ENCODE data around the gene SCYGR3. TPM values are rescaled to one million over a fixed set of nuclear protein-coding genes. Genes with fewer than 3 reads are reported as not detected.

The SCYGR3 gene, protein sequence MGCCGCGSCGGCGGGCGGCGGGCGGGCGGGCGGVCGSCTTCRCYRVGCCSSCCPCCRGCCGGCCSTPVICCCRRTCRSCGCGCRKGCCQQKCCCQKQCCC
- not detected in 5 replicates for total RNA-seq (2022; extraction: Qiagen RNA extraction)

DNA sequence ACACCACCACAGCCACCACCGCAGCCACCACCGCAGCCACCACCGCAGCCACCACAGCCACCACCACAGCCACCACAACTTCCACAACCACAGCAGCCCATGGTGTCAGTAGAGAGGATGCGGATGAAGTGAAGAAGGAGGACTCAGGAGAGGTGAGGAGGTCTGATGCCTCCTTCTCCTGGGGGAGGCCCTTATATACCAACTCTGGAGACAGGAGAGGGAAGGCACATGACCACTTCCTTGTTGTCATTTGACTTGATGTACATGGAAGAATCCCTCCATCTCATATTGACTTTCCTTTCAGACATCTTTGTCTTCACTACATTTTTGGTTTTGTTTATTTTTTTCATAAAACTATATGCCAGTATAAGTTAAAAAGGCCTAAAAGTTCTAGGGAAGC is at the start of gene SCYGR3:
Gene SCYGR3 (minus strand): TSS at position 101 of the 400 bp plus-strand sequence. CDS start 0 bp downstream, at position 101.

DNA sequence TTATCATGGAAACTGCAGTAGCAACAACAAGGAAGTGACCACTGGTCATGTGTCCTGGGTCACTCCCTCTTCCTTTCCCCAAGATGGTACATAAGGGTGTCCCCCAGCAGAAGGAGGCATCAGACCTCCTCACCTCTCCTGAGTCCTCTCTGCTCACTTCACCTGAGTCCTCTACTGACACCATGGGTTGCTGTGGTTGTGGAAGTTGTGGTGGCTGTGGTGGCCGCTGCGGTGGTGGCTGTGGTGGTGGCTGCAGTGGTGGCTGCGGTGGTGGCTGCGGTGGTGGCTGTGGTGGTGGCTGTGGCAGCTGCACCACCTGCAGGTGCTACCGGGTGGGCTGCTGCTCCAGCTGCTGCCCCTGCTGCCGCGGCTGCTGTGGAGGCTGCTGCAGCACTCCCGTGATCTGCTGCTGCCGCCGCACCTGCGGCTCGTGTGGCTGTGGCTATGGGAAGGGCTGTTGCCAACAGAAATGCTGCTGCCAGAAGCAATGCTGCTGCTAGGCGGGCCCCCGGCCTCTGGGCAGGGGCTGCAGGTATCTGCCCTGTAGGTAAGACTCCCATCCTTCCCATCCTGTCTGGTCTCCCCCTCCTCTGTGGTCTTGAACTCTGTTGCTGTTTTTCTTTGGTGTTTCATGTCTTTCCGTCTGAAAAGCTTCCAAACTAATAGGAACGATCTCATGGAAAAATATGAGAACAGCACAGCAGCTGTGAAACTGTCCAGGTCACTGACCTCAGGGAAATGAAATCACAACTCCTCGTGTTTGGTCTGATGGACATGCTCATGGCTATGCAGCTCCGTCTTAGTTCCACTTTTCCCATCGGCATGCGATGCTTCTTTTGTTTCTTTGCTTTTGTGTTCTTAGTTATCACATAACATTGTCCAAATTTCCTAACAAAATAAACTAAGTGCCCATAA is 2.9 kb upstream of the SCYGR3 start, which contains the start of gene SCYGR4:
Gene SCYGR4 (plus strand): TSS at position 183 of the 915 bp plus-strand sequence. CDS start 0 bp downstream, at position 183.

DNA sequence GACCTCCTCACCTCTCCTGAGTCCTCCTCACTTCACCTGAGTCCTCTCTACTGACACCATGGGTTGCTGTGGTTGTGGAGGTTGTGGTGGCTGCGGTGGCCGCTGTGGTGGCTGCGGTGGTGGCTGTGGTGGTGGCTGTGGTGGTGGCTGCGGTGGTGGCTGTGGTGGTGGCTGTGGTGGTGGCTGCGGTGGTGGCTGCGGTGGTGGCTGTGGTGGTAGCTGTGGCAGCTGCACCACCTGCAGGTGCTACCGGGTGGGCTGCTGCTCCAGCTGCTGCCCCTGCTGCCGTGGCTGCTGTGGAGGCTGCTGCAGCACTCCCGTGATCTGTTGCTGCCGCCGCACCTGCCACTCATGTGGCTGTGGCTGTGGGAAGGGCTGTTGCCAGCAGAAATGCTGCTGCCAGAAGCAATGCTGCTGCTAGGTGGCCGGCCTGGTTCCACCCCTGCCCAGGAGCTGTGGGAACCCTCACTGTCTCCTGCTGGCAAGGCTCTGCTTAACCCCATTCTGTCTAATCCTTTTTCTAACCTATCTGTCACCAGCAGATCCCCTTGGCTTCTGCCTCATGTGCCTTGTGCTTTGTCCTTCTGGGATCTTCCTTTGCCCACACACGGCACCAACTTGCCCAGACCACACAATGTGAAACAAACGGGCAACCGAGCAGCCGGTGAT is 15.7 kb downstream of the SCYGR3 start, which contains the start of gene SCYGR2:
Gene SCYGR2 (plus strand): TSS at position 59 of the 669 bp plus-strand sequence. CDS start 0 bp downstream, at position 59.

Other genes with a start within 250 kb of the SCYGR3 start
- gene TM4SF20, start 235.5 kb downstream of the SCYGR3 start, total RNA-seq (2022; extraction: Qiagen RNA extraction) = 6.6 to 8.7 TPM (median 8.0 TPM) in 5 replicates
- not detected in 5 replicates for gene SCYGR1, start 226.9 kb downstream of the SCYGR3 start, total RNA-seq (2022; extraction: Qiagen RNA extraction)
- 93.2 to 122 TPM (median 115 TPM) in 5 replicates for gene AGFG1, start 142.7 kb downstream of the SCYGR3 start, total RNA-seq (2022; extraction: Qiagen RNA extraction)
- gene SCYGR2, start 15.9 kb downstream of the SCYGR3 start, total RNA-seq (2022; extraction: Qiagen RNA extraction) = not detected in 5 replicates
- gene SCYGR4, start 2.7 kb upstream of the SCYGR3 start, total RNA-seq (2022; extraction: Qiagen RNA extraction) = not detected in 5 replicates
- not detected in 5 replicates for gene SCYGR5, start 52.0 kb upstream of the SCYGR3 start, total RNA-seq (2022; extraction: Qiagen RNA extraction)
- 2.1 to 2.6 TPM (median 2.4 TPM) in 5 replicates for gene SLC19A3, start 103.2 kb upstream of the SCYGR3 start, total RNA-seq (2022; extraction: Qiagen RNA extraction)
- not detected in 5 replicates for gene SCYGR6, start 109.9 kb upstream of the SCYGR3 start, total RNA-seq (2022; extraction: Qiagen RNA extraction)
- gene SCYGR7, start 113.5 kb upstream of the SCYGR3 start, total RNA-seq (2022; extraction: Qiagen RNA extraction) = not detected in 5 replicates
- gene SCYGR8, start 131.1 kb upstream of the SCYGR3 start, total RNA-seq (2022; extraction: Qiagen RNA extraction) = not detected in 5 replicates
- gene CCL20, start 199.0 kb upstream of the SCYGR3 start, total RNA-seq (2022; extraction: Qiagen RNA extraction) = 3.4 to 7.8 TPM (median 6.1 TPM) in 5 replicates

Measured in A549 treated with Hydrocortisone at 1 μM for 4 hours (cell line).